ENCODE data around the gene LETMD1.
"Not testable (repeated sequence)": the region's sequence is repeated elsewhere in the genome, so short reads cannot be mapped to it uniquely, and the experiment has no call there.

Gene LETMD1

DNA sequence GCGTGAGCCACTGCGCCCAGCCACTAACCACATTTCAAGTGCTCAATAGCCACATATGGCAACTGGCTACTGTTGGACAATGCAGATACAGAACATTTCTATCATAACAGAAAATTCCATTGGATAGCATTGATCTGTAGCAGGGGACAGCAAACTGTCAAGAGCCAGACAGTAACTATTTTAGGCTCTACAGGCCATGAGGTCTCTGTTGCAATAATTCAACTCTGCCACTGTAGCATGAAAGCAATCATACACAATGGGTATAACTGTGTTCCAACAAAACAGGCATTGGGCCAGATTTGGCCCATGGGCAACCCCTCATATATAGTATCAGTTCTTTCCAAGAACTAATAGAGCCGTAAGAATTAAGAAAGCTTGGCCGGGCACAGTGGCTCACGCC, 27.3 kb downstream of the LETMD1 start:
- no peak for DNase-seq (ENCODE audit: insufficient read length, low spot score)
- FAIRE-seq: no peak
- TF ChIP-seq, protein P1, sequence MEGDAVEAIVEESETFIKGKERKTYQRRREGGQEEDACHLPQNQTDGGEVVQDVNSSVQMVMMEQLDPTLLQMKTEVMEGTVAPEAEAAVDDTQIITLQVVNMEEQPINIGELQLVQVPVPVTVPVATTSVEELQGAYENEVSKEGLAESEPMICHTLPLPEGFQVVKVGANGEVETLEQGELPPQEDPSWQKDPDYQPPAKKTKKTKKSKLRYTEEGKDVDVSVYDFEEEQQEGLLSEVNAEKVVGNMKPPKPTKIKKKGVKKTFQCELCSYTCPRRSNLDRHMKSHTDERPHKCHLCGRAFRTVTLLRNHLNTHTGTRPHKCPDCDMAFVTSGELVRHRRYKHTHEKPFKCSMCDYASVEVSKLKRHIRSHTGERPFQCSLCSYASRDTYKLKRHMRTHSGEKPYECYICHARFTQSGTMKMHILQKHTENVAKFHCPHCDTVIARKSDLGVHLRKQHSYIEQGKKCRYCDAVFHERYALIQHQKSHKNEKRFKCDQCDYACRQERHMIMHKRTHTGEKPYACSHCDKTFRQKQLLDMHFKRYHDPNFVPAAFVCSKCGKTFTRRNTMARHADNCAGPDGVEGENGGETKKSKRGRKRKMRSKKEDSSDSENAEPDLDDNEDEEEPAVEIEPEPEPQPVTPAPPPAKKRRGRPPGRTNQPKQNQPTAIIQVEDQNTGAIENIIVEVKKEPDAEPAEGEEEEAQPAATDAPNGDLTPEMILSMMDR (IDR thresholded peaks at IDR 0.05; ENCODE audit: insufficient read depth, missing control alignments): no peak

DNA sequence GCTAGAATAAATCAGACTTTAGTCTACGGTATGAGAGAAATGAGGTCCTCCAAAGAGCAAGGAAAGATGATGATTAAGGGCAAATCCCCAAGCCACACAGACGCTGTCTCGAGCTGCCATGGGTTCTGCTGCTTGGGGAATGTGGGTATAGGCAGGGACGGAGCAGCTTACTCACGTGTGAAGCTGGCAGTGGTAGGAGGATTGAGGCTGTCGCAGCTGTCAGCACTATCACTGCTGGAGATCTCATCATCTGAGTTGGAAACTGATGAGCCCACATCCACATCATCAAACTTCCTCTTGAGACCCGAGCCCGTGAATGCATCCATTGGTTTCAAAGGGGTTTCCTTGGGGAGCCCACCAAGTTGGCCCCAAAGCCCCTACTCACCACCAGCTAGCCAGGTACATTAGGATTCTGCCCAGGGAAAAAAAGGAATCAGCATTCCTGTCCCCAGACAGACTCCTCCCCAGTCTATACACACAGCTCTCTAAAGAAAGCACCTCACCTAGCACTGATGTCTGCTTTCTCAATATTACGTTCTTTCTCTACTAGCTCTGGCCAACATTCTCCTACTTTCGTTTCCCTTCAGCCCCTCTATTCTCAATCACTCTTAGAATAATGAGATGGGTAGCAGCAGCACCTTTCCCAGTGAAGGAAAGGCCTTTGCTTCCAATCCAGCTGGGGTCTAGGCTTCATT, 28.3 kb downstream of the LETMD1 start:
- TF ChIP-seq, protein P1 (IDR thresholded peaks at IDR 0.05; ENCODE audit: insufficient read depth, missing control alignments): no peak
- DNase-seq (ENCODE audit: insufficient read length, low spot score) (no peak), FAIRE-seq (no peak)

DNA sequence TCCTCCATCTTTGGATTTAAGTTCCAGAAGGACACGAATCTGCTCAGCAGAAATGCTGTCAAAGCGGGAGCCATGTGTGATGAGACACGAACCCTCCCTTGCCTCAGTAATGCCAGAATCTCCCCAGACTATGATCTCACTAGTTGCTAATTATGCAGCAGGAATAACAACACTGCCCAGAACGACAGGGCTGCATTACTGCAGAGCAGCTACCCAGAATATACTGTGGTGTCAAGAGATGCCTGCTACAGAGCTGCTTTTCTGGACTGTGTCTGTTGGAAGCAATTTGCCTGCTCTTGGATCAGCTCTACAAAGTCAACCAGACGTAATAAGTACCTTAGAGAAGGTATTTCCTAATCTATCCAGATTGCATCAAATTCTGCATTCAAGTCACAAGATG, 29.8 kb downstream of the LETMD1 start:
- TF ChIP-seq, protein P1 (IDR thresholded peaks at IDR 0.05; ENCODE audit: insufficient read depth, missing control alignments): no peak
- FAIRE-seq: no peak
- no peak for DNase-seq (ENCODE audit: insufficient read length, low spot score)

DNA sequence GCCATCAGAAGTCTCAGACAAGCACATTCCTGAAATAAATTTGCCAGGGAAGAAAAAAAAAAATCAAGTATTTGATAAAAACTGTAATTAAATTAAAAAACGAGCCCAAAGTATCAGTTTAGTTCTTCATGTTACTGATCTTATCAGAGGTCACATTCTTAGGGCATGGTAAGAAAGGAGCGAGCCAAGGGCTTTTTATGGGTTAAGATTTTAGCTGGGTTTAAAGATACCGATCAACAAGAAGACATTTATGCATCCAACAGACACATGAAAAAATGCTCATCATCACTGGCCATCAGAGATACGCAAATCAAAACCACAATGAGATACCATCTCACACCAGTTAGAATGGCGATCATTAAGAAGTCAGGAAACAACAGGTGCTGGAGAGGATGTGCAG, 30.2 kb downstream of the LETMD1 start:
- not testable (repeated sequence) for DNase-seq (ENCODE audit: insufficient read length, low spot score); FAIRE-seq

DNA sequence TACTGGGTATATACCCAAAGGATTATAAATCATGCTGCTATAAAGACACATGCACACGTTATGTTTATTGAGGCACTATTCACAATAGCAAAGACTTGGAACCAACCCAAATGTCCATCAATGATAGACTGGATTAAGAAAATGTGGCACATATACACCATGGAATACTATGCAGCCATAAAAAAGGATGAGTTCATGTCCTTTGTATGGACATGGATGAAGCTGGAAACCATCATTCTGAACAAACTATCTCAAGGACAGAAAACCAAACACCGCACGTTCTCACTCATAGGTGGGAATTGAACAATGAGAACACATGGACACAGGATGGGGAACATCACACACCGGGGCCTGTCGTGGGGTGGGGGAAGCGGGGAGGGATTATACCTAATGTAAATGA, 30.7 kb downstream of the LETMD1 start:
- FAIRE-seq; DNase-seq (ENCODE audit: insufficient read length, low spot score): not testable (repeated sequence)

DNA sequence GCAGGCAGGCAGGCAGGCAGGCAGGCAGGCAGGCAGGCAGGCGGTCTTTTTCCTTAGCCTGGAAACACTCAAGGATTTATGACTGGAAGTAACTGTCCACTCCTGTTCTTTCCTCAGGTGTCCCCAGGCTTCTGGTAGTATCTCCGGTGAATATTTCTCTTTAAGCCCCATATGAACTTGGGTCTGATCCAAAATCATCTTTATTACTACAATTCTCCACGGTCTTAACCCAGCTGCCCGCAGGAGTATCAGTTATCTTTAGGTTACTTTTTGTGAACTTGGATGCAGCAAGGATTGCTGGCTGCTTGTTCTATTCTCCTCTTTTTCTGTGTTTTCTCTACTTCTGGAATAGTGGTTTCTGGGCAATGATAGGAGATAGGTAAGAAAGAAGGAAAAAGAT, 32.0 kb downstream of the LETMD1 start:
- FAIRE-seq (no peak), DNase-seq (ENCODE audit: insufficient read length, low spot score) (no peak)

DNA sequence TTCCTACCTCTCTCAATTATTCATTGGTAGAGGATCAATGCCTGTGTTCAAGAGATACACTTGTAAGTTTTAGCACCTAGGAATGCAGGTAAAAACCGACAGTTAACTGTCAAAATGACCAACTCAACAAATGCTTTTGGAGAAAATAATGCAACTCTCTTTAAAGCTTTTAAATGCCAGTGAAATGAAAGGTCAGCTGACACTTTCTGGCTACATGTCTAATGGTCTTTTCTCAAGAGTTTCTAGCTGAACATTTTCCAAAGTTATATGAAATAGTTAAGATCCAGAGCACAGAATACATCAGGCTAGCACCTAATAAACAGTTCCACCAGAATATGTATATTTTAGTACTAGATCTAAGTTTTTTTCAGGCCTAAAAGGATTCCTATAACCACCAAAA, 33.3 kb downstream of the LETMD1 start:
- TF ChIP-seq, protein P1 (IDR thresholded peaks at IDR 0.05; ENCODE audit: insufficient read depth, missing control alignments): no peak
- FAIRE-seq (no peak), DNase-seq (ENCODE audit: insufficient read length, low spot score) (no peak)

More for the DNA sequence above, 32.0 kb downstream of the LETMD1 start:
- TF ChIP-seq, protein P1 (IDR thresholded peaks at IDR 0.05; ENCODE audit: insufficient read depth, missing control alignments): no peak

DNA sequence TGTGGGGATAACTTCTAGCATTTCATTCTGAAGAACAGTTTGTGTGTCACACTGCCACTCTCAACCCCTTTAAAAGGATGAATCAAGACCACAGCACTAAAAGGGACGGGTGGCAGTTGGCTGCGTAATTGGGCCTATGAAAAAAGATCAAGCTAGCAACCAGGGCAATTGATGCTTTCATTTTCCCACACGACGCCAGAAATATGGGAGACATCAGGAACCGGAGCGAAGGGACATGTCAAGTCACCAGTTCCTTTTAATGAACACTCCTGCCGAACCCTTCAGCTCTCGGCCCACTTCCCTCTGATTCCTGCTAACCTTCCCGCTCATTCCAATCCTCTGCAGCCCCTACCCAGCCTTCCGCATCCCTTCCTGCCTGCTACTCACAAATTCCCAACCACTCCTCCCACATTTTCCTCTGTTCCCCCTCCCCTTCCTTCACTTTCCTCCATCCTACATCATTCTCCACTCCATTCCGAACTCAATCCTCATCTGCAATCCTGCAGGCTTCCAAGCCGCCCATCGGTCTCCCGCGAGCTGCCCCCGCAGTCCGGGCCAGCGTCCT, 34.5 kb downstream of the LETMD1 start:
- no peak for DNase-seq (ENCODE audit: insufficient read length, low spot score)
- no peak for FAIRE-seq

More for the DNA sequence above, 34.5 kb downstream of the LETMD1 start:
- TF ChIP-seq, protein P1 (IDR thresholded peaks at IDR 0.05; ENCODE audit: insufficient read depth, missing control alignments): no peak

Data from D721Med (cell line).